Measurements from ENCODE around the gene SCAMP4.
"Not testable (repeated sequence)": the region's sequence is repeated elsewhere in the genome, so short reads cannot be mapped to it uniquely, and the experiment has no call there.

SCAMP4 gene

GRCh38 chr19:1876496-1877279 lies 28.5 kb upstream of the SCAMP4 start:
- Histone ChIP-seq H3K27ac (replicated peaks; ENCODE audit: low read length) (peak overlapping the region; percentile 72), H3K18ac (ENCODE audit: low read length) (peak overlapping the region; percentile 98), H3K4me2 (ENCODE audit: insufficient read depth, low read length, poor library complexity, severe bottlenecking) (peak overlapping the region; percentile 94), H2AFZ (ENCODE audit: low read length) (peak overlapping the region; percentile 97), H2BK5ac (ENCODE audit: low read length) (peak overlapping the region; percentile 98), H3K36me3 (replicated peaks in 1 of 2; ENCODE audit: control insufficient read depth in 2 of 2, insufficient read depth in 2 of 2, low read length in 2 of 2) (peaks cover 0 to 19% of the 10 kb centered on the region in 2 donors), H3K79me1 (ENCODE audit: low read depth, low read length) (peaks cover 15% of the 10 kb centered on the region), H3K4me1 (ENCODE audit: control insufficient read depth in 2 of 2, insufficient read depth in 1 of 2, low read depth in 1 of 2, low read length in 2 of 2) (peaks cover 8 to 22% of the 10 kb centered on the region in 2 donors), H3K4ac (ENCODE audit: low read length) (peak overlapping the region; percentile 97), H2AK5ac (ENCODE audit: low read depth, low read length) (peak overlapping the region; percentile 95), H3K9ac (ENCODE audit: low read depth, low read length, poor library complexity) (peak overlapping the region; percentile 95), H2BK120ac (ENCODE audit: low read depth, low read length) (peak overlapping the region; percentile 94), H4K91ac (ENCODE audit: low read depth, low read length, poor library complexity) (peak overlapping the region; percentile 85), H2BK15ac (ENCODE audit: low read length) (peak overlapping the region; percentile 97), H4K8ac (ENCODE audit: low read depth, low read length) (peak overlapping the region; percentile 72), H3K23ac (ENCODE audit: low read depth, low read length, poor library complexity) (peak overlapping the region; percentile 99), H3K4me3 (ENCODE audit: low read length in 2 of 2) (peak overlapping the region; percentile 93 to 94), H2BK12ac (ENCODE audit: low read length) (peak overlapping the region; percentile 90), H3K14ac (ENCODE audit: low read length) (peak overlapping the region; percentile 99)
- H3K9me3 ChIP-seq (replicated peaks in 1 of 2; ENCODE audit: control insufficient read depth in 2 of 2, insufficient read depth in 1 of 2, low read depth in 1 of 2, low read length in 2 of 2); H3K27me3 ChIP-seq (ENCODE audit: control insufficient read depth in 3 of 3, insufficient read depth in 3 of 3, low read depth in 1 of 3, low read length in 3 of 3); DNase-seq (ENCODE audit: low spot score): not testable (repeated sequence)
- WGBS, 2 donors (ENCODE audit: extremely low coverage in 2 of 2, insufficient read length in 2 of 2, insufficient replicate concordance in 1 of 2): no CpG with 5 or more reads among the region's 53 CpGs

- H3K27me3 ChIP-seq (ENCODE audit: control insufficient read depth in 3 of 3, insufficient read depth in 3 of 3, low read depth in 1 of 3, low read length in 3 of 3); H4K8ac ChIP-seq (ENCODE audit: low read depth, low read length); H2BK5ac ChIP-seq (ENCODE audit: low read length); DNase-seq (ENCODE audit: low spot score); H3K9me3 ChIP-seq (replicated peaks in 1 of 2; ENCODE audit: control insufficient read depth in 2 of 2, insufficient read depth in 1 of 2, low read depth in 1 of 2, low read length in 2 of 2); H3K9ac ChIP-seq (ENCODE audit: low read depth, low read length, poor library complexity); H2BK15ac ChIP-seq (ENCODE audit: low read length); H3K14ac ChIP-seq (ENCODE audit: low read length); H3K23ac ChIP-seq (ENCODE audit: low read depth, low read length, poor library complexity); H3K4ac ChIP-seq (ENCODE audit: low read length); H3K27ac ChIP-seq (replicated peaks; ENCODE audit: low read length); H3K4me3 ChIP-seq (ENCODE audit: low read length in 2 of 2); H2AK5ac ChIP-seq (ENCODE audit: low read depth, low read length); H2BK120ac ChIP-seq (ENCODE audit: low read depth, low read length); H3K18ac ChIP-seq (ENCODE audit: low read length); H4K91ac ChIP-seq (ENCODE audit: low read depth, low read length, poor library complexity); H2BK12ac ChIP-seq (ENCODE audit: low read length); H2AFZ ChIP-seq (ENCODE audit: low read length): not testable (repeated sequence)
- peaks cover 20% of the 10 kb centered on the region for H3K79me1 ChIP-seq (ENCODE audit: low read depth, low read length)
- peaks cover 8 to 25% of the 10 kb centered on the region in 2 donors for H3K4me1 ChIP-seq (ENCODE audit: control insufficient read depth in 2 of 2, insufficient read depth in 1 of 2, low read depth in 1 of 2, low read length in 2 of 2)
- H3K36me3 ChIP-seq (replicated peaks in 1 of 2; ENCODE audit: control insufficient read depth in 2 of 2, insufficient read depth in 2 of 2, low read length in 2 of 2): peaks cover 0 to 19% of the 10 kb centered on the region in 2 donors
- peak overlapping the region; percentile 25 for H3K4me2 ChIP-seq (ENCODE audit: insufficient read depth, low read length, poor library complexity, severe bottlenecking)
- WGBS, 2 donors (ENCODE audit: extremely low coverage in 2 of 2, insufficient read length in 2 of 2, insufficient replicate concordance in 1 of 2): no CpG with 5 or more reads among the region's 47 CpGs
Measured at GRCh38 chr19:1877280-1877660, 27.9 kb upstream of the SCAMP4 start.

GRCh38 chr19:1878583-1878982 lies 26.6 kb upstream of the SCAMP4 start:
- not testable (repeated sequence) for H2AFZ ChIP-seq (ENCODE audit: low read length); H3K4ac ChIP-seq (ENCODE audit: low read length); H3K27me3 ChIP-seq (ENCODE audit: control insufficient read depth in 3 of 3, insufficient read depth in 3 of 3, low read depth in 1 of 3, low read length in 3 of 3); H3K9ac ChIP-seq (ENCODE audit: low read depth, low read length, poor library complexity); H3K23ac ChIP-seq (ENCODE audit: low read depth, low read length, poor library complexity); H2AK5ac ChIP-seq (ENCODE audit: low read depth, low read length); H3K4me2 ChIP-seq (ENCODE audit: insufficient read depth, low read length, poor library complexity, severe bottlenecking); H3K27ac ChIP-seq (replicated peaks; ENCODE audit: low read length); H2BK5ac ChIP-seq (ENCODE audit: low read length); H4K91ac ChIP-seq (ENCODE audit: low read depth, low read length, poor library complexity); H3K9me3 ChIP-seq (replicated peaks in 1 of 2; ENCODE audit: control insufficient read depth in 2 of 2, insufficient read depth in 1 of 2, low read depth in 1 of 2, low read length in 2 of 2); H3K36me3 ChIP-seq (replicated peaks in 1 of 2; ENCODE audit: control insufficient read depth in 2 of 2, insufficient read depth in 2 of 2, low read length in 2 of 2); H3K18ac ChIP-seq (ENCODE audit: low read length); H2BK120ac ChIP-seq (ENCODE audit: low read depth, low read length); H3K4me3 ChIP-seq (ENCODE audit: low read length in 2 of 2); H2BK15ac ChIP-seq (ENCODE audit: low read length); H4K8ac ChIP-seq (ENCODE audit: low read depth, low read length); DNase-seq (ENCODE audit: low spot score); H3K14ac ChIP-seq (ENCODE audit: low read length); H2BK12ac ChIP-seq (ENCODE audit: low read length)
- peaks cover 13 to 38% of the 10 kb centered on the region in 2 donors for H3K4me1 ChIP-seq (ENCODE audit: control insufficient read depth in 2 of 2, insufficient read depth in 1 of 2, low read depth in 1 of 2, low read length in 2 of 2)
- H3K79me1 ChIP-seq (ENCODE audit: low read depth, low read length): peaks cover 18% of the 10 kb centered on the region
- WGBS, 2 donors (ENCODE audit: extremely low coverage in 2 of 2, insufficient read length in 2 of 2, insufficient replicate concordance in 1 of 2): no CpG with 5 or more reads among the region's 8 CpGs

DNA sequence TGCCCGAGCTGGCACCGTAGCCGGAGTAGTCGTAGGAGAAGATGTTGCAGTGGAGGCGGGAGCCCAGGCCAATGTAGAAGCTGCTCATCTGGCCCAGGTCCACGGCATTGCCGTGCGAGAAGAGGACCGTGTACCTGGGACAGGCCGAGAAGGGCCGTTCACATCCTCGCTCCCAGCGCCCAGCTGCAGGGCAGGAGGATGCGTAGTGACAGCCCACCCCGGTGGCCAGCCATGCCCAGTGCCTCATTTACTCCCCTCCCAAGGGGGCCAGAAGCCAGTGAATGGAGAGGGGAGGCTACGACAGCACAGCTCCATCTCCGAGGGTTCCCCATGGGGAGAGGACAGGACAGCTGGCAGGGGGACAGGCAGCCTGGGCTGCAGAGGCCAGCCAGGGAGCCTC lies 25.2 kb upstream of the SCAMP4 start:
- H2AFZ ChIP-seq (ENCODE audit: low read length); H2BK120ac ChIP-seq (ENCODE audit: low read depth, low read length): not testable (repeated sequence)
- WGBS, 2 donors (ENCODE audit: extremely low coverage in 2 of 2, insufficient read length in 2 of 2, insufficient replicate concordance in 1 of 2): no CpG with 5 or more reads among the region's 17 CpGs

More for the DNA sequence above, 25.2 kb upstream of the SCAMP4 start:
- not testable (repeated sequence) for H3K14ac ChIP-seq (ENCODE audit: low read length); H4K8ac ChIP-seq (ENCODE audit: low read depth, low read length); H3K4ac ChIP-seq (ENCODE audit: low read length); H2BK15ac ChIP-seq (ENCODE audit: low read length); H3K27ac ChIP-seq (replicated peaks; ENCODE audit: low read length); DNase-seq (ENCODE audit: low spot score); H3K4me2 ChIP-seq (ENCODE audit: insufficient read depth, low read length, poor library complexity, severe bottlenecking); H3K4me3 ChIP-seq (ENCODE audit: low read length in 2 of 2); H3K23ac ChIP-seq (ENCODE audit: low read depth, low read length, poor library complexity); H3K27me3 ChIP-seq (ENCODE audit: control insufficient read depth in 3 of 3, insufficient read depth in 3 of 3, low read depth in 1 of 3, low read length in 3 of 3); H2BK12ac ChIP-seq (ENCODE audit: low read length); H4K91ac ChIP-seq (ENCODE audit: low read depth, low read length, poor library complexity); H3K36me3 ChIP-seq (replicated peaks in 1 of 2; ENCODE audit: control insufficient read depth in 2 of 2, insufficient read depth in 2 of 2, low read length in 2 of 2); H2BK5ac ChIP-seq (ENCODE audit: low read length); H3K9me3 ChIP-seq (replicated peaks in 1 of 2; ENCODE audit: control insufficient read depth in 2 of 2, insufficient read depth in 1 of 2, low read depth in 1 of 2, low read length in 2 of 2); H3K18ac ChIP-seq (ENCODE audit: low read length); H2AK5ac ChIP-seq (ENCODE audit: low read depth, low read length)
- Histone ChIP-seq H3K9ac (ENCODE audit: low read depth, low read length, poor library complexity) (peak overlapping the region; percentile 63), H3K4me1 (ENCODE audit: control insufficient read depth in 2 of 2, insufficient read depth in 1 of 2, low read depth in 1 of 2, low read length in 2 of 2) (peaks cover 20 to 38% of the 10 kb centered on the region in 2 donors), H3K79me1 (ENCODE audit: low read depth, low read length) (peaks cover 22% of the 10 kb centered on the region)

Measured in neuronal stem cell (in vitro differentiated cells).